ENCODE results near the gene MDP1. TPM values are rescaled to one million over a fixed set of nuclear protein-coding genes. Genes with fewer than 3 reads are reported as not detected.

MDP1 gene
- total RNA-seq, 2 donors from 2014 or later, result 21.0 to 25.0 TPM

DNA sequence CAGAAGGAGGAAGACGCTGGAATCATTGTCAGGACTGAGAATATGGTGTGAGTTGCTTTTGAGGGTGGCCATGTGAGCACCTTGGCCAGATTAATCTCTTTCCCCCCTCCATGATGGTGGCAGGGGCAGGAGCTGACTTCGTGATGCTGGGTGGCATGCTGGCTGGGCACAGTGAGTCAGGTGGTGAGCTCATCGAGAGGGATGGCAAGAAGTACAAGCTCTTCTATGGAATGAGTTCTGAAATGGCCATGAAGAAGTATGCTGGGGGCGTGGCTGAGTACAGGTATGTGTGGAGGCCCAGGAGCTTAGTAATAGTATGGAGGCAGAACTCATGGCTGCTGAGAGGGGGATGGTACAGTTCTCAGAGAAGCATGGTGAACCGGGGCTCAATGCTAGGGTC lies 22.3 kb upstream of the MDP1 start:
- Histone ChIP-seq H3K36me3 (ENCODE audit: control insufficient read depth, insufficient read depth, low read length) (peaks cover 59% of the 10 kb centered on the region), H3K4me1 (ENCODE audit: control insufficient read depth, insufficient read depth, low read length) (peaks cover 7% of the 10 kb centered on the region), H3K9ac (ENCODE audit: extremely low read depth, low read length, poor library complexity, severe bottlenecking) (no peak overlapping the region), H3K9me3 (ENCODE audit: control insufficient read depth, low read length) (no peaks in the 10 kb centered on the region), H3K27me3 (ENCODE audit: control insufficient read depth, insufficient read depth, low read length, poor library complexity, severe bottlenecking) (no peaks in the 10 kb centered on the region), H3K27ac (ENCODE audit: low read depth, low read length) (no peak overlapping the region), H3K4me3 (ENCODE audit: low read length) (no peak overlapping the region)
- DNase-seq, result peak; percentile 18
- Mint-ChIP-seq H3K9me3 (no peaks in the 10 kb centered on the region), H3K36me3 (ENCODE audit: low read depth) (peaks cover 53% of the 10 kb centered on the region), H3K4me3 (no peak overlapping the region), H3K27ac (no peak overlapping the region), H3K27me3 (ENCODE audit: insufficient read depth) (no peaks in the 10 kb centered on the region), H3K4me1 (peaks cover 7% of the 10 kb centered on the region)
- 86 to 100% methylated on average over 2 to 5 of the region's 5 CpGs for WGBS, 2 experiments (ENCODE audit: insufficient coverage in 1 of 2, insufficient read length in 1 of 2)
- TF ChIP-seq, protein P1, sequence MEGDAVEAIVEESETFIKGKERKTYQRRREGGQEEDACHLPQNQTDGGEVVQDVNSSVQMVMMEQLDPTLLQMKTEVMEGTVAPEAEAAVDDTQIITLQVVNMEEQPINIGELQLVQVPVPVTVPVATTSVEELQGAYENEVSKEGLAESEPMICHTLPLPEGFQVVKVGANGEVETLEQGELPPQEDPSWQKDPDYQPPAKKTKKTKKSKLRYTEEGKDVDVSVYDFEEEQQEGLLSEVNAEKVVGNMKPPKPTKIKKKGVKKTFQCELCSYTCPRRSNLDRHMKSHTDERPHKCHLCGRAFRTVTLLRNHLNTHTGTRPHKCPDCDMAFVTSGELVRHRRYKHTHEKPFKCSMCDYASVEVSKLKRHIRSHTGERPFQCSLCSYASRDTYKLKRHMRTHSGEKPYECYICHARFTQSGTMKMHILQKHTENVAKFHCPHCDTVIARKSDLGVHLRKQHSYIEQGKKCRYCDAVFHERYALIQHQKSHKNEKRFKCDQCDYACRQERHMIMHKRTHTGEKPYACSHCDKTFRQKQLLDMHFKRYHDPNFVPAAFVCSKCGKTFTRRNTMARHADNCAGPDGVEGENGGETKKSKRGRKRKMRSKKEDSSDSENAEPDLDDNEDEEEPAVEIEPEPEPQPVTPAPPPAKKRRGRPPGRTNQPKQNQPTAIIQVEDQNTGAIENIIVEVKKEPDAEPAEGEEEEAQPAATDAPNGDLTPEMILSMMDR (conservative IDR thresholded peaks at IDR 0.05), result no peak

DNA sequence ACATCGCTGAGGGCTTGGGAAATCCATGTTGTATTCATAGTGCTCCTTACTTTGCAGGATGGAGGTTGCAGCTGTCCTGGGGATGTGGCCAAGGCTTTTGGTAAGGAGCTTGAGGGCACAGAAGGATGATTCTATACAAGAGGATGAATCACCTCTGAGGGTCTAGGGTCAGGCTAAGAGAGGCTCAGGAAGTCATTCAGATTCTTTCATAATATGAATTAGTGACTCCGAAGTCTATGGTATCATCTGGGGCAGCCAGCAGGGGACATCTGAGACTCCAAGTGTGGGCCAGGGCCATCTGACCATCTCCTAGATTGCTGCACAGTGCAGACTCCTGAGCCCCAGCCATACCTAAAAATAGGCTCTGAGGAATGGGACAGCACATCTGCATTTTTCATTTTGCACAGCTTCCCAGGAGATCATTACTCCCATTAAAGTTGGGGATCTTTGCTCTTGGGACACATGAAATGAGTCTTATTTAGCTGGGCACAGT lies 21.6 kb upstream of the MDP1 start:
- no peak overlapping the region for H3K27ac Mint-ChIP-seq
- 97 to 100% methylated on average over 2 of the region's 2 CpGs for WGBS, 2 experiments (ENCODE audit: insufficient coverage in 1 of 2, insufficient read length in 1 of 2)
- Histone ChIP-seq H3K27ac (ENCODE audit: low read depth, low read length) (no peak overlapping the region), H3K36me3 (ENCODE audit: control insufficient read depth, insufficient read depth, low read length) (peaks cover 59% of the 10 kb centered on the region), H3K9me3 (ENCODE audit: control insufficient read depth, low read length) (no peaks in the 10 kb centered on the region), H3K9ac (ENCODE audit: extremely low read depth, low read length, poor library complexity, severe bottlenecking) (no peak overlapping the region), H3K4me3 (ENCODE audit: low read length) (no peak overlapping the region), H3K4me1 (ENCODE audit: control insufficient read depth, insufficient read depth, low read length) (peaks cover 8% of the 10 kb centered on the region), H3K27me3 (ENCODE audit: control insufficient read depth, insufficient read depth, low read length, poor library complexity, severe bottlenecking) (no peaks in the 10 kb centered on the region)
- DNase-seq, result peak; percentile 13
- H3K36me3 Mint-ChIP-seq (ENCODE audit: low read depth), result peaks cover 53% of the 10 kb centered on the region
- no peaks in the 10 kb centered on the region for H3K27me3 Mint-ChIP-seq (ENCODE audit: insufficient read depth)
- H3K9me3 Mint-ChIP-seq, result no peaks in the 10 kb centered on the region
- peaks cover 11% of the 10 kb centered on the region for H3K4me1 Mint-ChIP-seq
- no peak overlapping the region for H3K4me3 Mint-ChIP-seq
- TF ChIP-seq, protein P1 (conservative IDR thresholded peaks at IDR 0.05), result no peak

DNA sequence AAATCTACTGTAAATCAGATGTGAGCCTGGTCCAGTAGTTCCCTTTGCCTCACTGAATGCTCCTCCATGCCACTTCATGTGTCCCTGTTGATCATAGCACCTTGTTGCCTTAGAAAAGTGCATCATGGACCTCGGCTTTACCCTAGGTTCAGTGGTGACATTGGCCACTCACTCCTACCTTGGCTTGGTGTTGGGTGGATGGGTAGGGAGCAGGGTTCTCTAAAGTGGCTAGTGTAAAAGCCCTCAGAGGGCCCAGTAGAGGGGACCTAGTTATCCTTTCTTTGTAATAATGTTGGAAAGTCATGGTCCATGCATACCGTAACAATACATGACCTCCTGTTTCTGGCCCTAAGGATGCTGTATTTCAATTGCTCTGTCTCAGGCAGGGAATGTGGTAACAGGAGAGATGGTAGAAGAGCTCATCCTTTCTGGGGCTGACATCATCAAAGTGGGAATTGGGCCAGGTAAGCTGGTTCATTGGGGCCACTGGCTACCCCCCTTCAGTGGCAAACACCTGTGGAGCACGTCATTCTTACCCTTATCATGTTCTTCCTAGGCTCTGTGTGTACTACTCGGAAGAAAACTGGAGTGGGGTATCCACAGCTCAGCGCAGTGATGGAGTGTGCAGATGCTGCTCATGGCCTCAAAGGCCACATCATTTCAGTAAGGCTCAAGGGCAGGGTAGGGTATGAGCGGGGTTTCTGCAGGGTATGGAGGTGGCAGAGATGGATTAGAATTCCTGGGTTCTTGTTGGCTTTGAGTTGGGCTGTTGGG lies 21.0 kb upstream of the MDP1 start:
- WGBS, 2 experiments (ENCODE audit: insufficient coverage in 1 of 2, insufficient read length in 1 of 2), result 92 to 97% methylated on average over 5 to 6 of the region's 6 CpGs
- no peak overlapping the region for H3K9ac ChIP-seq (ENCODE audit: extremely low read depth, low read length, poor library complexity, severe bottlenecking)
- Mint-ChIP-seq H3K27me3 (ENCODE audit: insufficient read depth) (no peaks in the 10 kb centered on the region), H3K27ac (no peak overlapping the region), H3K4me1 (peaks cover 11% of the 10 kb centered on the region), H3K4me3 (no peak overlapping the region), H3K36me3 (ENCODE audit: low read depth) (peaks cover 53% of the 10 kb centered on the region), H3K9me3 (no peaks in the 10 kb centered on the region)
- H3K4me1 ChIP-seq (ENCODE audit: control insufficient read depth, insufficient read depth, low read length), result peaks cover 8% of the 10 kb centered on the region
- DNase-seq, result peak; percentile 19
- H3K27me3 ChIP-seq (ENCODE audit: control insufficient read depth, insufficient read depth, low read length, poor library complexity, severe bottlenecking), result no peaks in the 10 kb centered on the region
- no peak overlapping the region for H3K27ac ChIP-seq (ENCODE audit: low read depth, low read length)
- no peak overlapping the region for H3K4me3 ChIP-seq (ENCODE audit: low read length)
- peaks cover 59% of the 10 kb centered on the region for H3K36me3 ChIP-seq (ENCODE audit: control insufficient read depth, insufficient read depth, low read length)
- no peaks in the 10 kb centered on the region for H3K9me3 ChIP-seq (ENCODE audit: control insufficient read depth, low read length)
- TF ChIP-seq, protein P1 (conservative IDR thresholded peaks at IDR 0.05), result no peak

Data from endodermal cell (in vitro differentiated cells).